GM21786 (cell line): ENCODE measurements around the gene ANKRD27.
A peak's percentile ranks its signal among the peaks of the same experiment; 100 is the strongest.
"Not testable (repeated sequence)": the region's sequence is repeated elsewhere in the genome, so short reads cannot be mapped to it uniquely, and the experiment has no call there.

Experiments used
- ATAC-seq: cut with Tn5 transposase; IDR thresholded peaks from one replicate; pipeline ENCODE4 v1.9.1; 2021; ENCODE audit not compliant: unreplicated experiment

Gene ANKRD27

DNA sequence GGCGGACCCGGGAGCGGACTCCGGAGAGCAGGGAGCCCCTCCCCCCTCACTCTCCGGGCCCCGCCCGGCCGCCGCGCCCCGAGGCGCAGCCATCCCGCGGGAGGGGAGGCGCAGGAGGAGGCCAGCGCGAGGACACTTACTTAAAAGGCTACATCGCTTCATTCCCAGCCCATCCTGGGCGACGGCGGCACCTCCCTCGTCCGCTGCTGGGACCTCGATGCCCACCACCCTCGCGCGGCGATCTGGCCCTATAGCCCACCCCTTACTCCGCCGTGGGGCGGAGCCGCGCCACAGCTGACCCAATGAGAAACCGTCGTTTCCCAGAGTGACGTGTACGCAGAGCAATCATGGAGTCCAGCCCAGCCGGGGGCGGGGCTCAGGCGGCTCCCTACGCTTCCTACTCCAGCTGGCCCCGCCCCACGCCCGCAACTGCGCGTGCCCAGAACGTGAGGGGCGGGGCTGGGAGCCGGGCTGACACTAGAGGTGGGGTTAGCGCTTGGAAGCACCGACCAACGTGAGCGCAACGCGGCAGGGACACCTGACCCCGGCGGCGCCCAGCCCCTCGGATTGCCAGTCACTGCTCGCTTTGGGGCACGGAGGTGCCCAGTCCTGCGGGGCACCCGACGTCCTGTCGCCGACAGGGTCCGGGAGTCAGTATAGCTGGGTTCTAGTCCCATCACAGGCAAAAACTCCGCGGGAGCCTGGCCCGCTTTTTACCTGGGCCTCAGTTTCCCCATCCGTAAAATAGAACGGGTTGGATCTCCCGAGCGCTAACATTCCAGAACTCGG, at the start of gene ANKRD27:
TSS of gene ANKRD27 (minus strand) at position 250 of the 789 bp plus-strand sequence. CDS start 16,165 bp downstream, outside the sequence.
- ATAC-seq, result peak; percentile 97

DNA sequence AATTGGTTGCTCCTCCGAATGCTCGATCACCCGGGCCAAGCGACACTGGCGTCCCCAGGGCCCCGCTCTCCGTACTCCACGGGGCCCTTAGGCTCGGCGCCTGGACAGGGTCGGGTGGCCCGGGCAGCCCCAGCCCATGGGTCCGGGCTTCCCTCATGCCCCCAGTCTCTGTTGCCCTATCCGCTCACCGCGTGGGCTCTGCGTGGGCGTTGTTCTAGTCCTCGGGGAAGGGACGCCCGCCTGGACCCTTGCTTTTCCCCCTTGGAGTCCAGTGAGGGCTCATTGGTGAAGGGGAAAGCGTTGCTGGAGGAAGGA, 45.9 kb upstream of the ANKRD27 start:
- no peak for ATAC-seq

DNA sequence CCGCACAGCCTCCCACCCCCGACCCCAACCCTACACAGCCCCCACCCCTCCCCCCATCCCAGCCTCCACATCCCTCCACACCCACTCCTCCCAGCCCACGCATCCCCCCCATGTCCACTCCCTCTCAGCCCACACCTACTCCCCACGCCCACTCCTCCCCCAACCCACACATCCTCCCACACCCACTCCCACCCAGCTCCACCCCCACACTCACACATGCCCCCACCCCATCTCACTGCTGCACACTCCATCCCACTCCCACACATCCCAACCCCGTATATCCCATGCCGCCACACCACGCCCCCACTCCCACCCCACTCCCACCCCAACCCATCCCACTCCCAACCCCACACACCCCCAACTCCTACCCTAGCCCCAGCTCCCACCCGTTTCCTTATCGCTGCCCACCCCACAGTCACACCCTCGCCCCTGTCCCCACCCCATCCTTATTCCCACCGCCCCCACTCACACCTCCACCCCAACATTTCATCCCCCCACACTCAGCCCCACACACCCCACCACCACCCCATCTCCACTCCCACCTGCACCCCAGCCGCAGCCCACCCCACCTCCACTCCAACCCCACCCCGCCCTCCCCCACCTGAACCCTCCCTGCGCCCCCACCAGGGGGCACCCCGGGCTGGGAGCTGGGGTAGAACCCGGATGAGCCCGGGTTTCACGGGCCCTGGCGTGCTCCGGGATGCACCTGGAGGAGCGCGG, 45.4 kb upstream of the ANKRD27 start:
- ATAC-seq, result no peak

DNA sequence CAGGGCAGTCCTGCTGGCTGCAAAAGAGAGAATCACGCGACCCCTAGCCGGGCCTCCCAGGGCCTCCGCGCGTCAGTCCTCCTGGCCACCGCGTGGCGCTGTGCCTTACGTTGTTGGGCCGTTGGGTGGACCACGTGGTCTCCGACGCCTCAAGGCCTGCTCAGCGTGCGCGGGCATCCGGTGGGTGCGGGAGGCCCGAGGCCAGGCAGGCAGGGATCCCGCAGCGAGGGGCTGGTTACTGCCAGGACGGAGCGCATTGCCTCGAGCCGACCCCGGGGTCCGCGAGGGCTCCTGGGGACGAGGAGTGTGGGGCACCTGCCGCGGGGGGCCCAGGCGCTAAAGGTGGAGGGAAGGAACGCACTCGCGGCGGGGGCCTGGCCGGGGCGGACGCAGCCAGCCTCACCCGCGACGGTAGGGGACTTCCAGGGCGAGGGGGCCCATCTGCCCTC, 44.7 kb upstream of the ANKRD27 start, which contains the start of gene TDRD12:
TSS of gene TDRD12 (plus strand) at position 157 of the 449 bp plus-strand sequence. CDS start 306 bp downstream, outside the sequence.
- ATAC-seq, result no peak

DNA sequence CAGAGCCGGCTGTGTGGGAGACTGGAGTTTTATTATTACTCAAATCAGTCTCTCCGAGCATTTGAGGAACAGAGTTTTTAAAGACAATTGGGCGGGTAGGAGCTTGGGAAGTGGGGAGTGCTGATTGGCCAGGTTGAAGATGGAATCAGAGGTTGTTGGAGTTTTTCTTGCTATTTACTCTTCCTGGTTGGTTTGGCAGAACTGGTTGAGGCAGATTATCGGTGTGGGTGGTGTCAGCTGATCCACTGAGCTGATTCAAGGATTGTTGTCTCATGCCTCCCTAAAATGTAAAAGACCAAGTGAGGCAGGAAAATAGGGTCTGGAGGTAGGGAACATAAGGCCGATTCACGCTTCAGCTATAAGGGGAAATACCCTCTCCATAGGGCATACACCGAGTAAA, 43.3 kb upstream of the ANKRD27 start:
- no peak for ATAC-seq

DNA sequence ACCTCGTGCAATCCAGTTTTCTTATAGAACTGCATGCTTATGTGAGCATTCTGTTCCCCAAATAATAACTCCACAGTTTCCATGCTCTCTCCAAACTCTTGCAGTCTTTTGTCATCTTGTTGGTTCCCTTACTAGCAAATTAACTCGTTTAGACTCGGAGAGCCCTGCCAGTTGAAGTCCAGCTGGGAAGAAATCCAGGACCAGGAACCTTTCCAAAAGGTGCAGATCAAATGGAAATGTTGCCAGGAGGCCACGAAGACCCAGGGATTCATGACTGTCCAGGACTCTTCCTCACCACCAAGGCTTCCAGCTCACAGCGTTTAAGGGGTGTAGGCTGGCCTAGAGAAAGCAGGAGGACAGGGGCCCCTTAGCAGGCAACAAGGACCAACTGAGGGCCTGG, 42.5 kb upstream of the ANKRD27 start:
- no peak for ATAC-seq

DNA sequence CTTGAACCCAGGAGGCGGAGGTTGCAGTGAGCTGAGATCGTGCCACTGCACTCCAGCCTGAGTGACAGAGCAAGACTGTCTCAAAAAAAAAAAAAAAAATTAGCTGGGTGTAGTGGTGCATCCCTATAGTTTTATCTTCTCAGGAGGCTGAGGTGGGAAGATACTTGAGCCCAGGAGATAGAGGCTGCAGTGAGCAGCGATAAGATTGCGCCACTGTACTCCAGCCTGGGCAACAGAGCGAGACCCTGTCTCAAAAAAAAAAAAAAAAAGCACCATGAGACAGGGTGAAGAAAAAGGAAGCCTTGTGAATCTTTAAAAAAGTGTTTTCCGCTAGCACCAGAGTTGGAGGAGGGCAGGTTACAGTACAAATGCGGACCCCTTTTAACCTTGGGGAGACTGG, 41.2 kb upstream of the ANKRD27 start:
- not testable (repeated sequence) for ATAC-seq

DNA sequence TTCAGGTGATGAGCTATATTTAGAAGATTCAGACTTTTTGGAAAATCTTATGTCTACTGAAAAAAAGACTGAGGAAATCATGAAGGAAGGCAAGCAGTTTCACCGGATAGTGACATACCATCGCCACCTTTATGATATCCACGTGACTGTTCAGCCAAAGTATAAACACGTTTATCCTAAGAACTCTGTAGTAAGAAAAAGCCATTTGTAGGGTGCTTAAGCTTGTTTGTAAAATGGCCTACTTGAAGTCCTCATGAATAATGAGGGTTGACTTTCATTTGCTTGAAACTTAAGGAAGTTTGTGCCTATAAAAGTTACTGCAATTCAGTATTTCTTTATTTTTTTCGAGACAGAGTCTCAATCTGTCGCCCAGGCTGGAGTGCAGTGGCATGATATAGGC, 36.8 kb upstream of the ANKRD27 start:
- no peak for ATAC-seq

DNA sequence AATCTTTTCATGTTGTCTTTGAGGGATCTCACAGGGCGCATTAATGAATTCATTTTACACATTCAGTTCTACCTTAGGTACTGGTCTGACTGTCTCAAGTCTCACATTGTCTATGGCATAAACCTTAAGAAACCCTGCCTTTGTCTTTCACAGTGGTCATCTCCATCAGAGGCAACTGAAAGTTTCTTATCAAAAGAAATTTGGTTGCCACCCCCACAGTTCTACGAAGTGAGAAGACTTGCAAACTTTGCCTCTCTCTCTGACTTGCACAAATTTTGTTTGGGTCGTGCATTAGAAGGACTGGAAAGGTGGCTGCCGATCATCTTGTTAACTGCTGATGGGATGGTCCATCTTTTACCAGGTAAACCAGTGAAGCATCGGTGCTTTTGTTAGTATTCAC, 34.1 kb upstream of the ANKRD27 start:
- no peak for ATAC-seq

DNA sequence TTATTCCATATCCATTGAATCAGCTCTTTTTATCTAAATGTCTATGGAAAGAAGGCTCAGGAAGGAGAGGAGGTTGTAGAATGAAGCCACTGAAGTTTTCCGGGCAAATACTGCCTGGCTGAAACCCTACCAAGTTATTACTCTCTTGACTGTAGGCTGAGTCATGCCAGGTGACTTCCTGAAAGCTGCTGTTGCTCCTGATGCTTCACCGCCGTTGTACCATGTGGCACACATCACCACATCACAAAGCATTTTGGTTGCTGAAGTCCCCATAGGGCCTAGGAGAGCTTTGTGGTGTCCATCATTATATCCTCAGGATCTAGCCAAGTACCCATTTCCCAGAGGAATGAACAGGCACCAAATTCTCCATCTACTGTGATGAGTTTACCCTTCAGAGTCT, 33.5 kb upstream of the ANKRD27 start:
- ATAC-seq, result no peak

DNA sequence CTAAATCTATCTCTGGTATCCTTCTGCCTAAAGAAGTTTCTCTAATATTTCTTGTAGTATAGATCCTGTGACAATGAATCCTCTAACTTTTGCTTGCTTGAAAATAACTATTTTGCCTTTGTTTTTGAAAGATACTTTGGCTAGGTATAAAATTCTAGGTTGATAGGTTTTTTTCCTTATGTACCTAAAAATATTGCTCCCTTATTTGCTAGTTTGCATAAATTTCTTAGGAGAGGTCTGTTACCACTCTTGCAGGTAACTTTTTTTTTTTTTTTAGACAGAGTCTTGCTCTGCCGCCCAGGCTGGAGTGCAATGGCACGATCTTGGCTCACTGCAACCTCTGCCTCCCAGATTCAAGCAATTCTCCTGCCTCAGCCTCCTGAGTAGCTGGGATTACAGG, 29.0 kb upstream of the ANKRD27 start:
- not testable (repeated sequence) for ATAC-seq

DNA sequence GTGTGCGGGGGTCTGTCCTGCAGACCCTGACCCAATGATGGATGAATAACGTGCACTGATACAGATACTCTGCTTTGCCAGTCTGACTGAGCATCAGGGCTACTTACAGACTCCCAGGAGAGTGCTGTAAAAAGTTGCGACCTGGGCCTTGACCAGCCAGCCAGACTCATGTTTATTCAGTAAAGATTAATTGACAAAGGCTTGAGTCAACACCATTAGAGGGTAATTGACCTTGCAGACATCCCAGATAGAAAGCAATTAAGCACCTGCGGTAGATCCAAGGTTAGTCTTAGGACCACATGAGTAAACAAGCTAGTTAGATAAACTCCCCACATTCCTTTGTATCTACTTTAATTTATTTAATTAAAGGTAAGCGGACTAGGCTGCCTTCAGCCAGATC, 27.0 kb upstream of the ANKRD27 start:
- ATAC-seq, result no peak

DNA sequence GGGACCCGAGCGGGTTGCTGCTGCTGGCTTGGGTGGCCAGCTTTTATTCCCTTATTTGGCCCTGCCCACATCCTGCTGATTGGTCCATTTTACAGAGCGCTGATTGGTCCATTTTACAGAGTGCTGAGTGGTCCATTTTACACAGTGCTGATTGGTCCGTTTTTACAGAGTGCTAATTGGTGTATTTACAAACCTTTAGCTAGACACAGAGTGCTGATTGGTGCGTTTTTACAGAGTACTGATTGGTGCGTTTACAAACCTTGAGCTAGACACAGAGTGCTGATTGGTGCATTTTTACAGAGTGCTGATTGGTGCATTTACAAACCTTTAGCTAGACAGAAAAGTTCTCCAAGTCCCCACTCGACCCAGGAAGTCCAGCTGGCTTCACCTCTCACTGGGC, 25.1 kb upstream of the ANKRD27 start:
- not testable (repeated sequence) for ATAC-seq

DNA sequence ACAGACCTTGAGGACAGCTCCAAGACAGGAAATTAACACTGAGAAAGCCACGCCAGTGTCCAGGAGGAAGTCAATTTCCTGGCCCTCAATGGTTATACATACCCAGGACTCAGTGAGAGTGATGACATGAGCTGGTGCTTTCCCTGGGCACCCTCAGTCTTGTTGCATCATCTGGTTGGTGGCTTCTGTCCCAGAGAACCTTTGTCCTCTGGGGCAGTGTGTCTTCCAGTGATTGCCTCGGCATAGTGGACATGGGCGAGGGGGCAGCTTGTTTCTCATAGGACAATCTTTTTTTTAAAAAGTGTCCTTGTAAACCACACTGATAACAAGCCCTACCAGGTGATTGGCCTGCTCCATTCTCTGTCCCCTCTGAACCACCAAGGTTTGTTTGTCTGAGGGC, 21.8 kb upstream of the ANKRD27 start:
- not testable (repeated sequence) for ATAC-seq

DNA sequence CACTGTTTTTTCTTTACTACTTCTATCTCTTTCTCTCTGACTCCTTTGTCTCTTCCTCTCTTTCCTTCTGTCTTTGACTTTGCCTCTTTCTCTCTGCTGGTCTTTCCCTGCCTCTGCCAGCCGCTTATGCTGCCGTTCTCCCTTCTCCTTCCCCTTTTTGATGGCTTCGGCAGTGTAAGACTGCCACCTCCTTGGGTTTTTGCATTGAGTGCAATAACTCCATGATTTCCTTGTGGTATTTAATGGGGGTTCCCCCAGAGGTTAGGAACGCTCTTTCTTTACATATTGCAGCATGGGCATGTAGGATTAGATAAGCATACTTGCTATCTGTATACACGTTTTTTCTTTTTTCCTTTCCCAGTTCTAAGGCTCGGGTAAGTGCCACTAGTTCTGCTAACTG, 20.5 kb upstream of the ANKRD27 start:
- not testable (repeated sequence) for ATAC-seq

DNA sequence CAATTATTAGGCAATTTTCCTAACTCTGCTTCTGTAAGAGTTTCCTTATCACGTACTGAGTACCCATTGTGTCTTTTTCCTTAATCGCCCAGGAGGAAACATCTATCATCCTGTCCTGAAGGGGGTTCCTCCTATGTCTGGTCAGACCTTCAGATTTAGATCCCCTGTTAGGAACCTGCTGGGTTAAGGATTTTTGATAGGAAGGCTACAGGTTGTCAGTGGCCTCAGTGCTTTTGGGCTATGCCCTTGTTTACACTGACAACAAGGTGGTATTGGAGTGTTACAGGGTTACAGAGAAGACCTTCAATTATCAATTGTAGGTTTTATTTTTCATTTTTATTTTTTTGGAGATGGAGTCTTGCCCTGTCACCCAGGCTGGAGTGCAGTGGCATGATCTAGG, 19.9 kb upstream of the ANKRD27 start:
- ATAC-seq, result not testable (repeated sequence)

DNA sequence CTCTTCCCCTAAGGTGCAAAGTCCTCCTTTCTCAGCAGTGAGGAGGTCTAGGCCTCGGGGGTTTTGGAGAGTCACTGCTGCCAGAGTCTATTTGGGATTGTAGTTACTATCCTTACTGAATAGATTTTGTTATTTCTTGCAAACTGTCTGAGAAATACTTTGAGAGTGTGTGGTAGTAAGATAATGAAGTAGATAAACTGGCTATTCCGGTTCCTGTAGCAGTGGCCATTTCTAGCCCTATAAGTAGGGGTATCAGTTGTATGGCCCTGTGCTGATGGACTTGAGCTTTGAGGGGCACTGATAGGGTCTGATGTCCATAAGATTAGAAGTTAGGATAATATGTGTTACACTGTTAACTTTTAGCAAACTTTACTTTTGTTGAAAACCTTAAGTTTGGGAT, 19.3 kb upstream of the ANKRD27 start:
- not testable (repeated sequence) for ATAC-seq

DNA sequence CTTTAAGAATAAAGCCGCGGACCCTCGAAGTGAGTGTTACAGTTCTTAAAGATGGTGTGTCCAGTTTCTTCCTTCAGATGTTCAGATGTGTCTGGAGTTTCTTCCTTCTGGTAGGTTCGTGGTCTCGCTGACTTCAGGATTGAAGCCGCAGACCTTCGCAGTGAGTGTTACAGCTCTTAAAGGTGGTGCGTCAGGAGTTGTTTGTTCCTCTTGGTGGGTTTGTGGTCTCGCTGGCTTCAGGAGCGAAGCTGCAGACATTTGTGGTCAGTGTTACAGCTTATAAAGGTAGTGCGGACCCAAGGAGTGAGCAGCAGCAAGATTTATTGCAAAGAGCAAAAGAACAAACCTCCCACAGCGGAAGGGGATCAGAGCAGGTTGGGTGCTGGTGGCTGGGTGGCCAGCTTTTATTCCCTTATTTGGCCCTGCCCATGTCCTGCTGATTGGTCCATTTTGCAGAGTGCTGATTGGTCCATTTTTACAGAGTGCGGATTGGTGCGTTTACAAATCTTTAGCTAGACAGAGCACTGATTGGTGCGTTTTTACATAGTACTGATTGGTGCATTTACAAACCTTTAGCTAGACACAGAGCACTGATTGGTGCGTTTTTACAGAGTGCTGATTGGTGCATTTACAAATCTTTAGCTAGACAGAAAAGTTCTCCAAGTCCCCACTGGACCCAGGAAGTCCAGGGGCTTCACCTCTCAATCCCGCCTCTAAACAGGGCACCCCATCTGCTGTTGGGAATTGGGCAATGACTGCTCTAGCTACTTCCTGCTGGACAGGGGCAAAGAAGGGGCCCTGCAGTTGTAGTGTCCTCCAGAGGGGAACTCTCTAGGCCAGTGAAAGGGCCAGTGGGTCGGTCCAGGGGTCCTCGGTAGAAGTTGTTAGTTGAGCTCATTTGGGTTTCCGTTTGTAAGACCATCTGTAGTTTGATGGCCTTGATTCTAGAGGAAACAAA, 18.4 kb upstream of the ANKRD27 start:
- ATAC-seq, result not testable (repeated sequence)

DNA sequence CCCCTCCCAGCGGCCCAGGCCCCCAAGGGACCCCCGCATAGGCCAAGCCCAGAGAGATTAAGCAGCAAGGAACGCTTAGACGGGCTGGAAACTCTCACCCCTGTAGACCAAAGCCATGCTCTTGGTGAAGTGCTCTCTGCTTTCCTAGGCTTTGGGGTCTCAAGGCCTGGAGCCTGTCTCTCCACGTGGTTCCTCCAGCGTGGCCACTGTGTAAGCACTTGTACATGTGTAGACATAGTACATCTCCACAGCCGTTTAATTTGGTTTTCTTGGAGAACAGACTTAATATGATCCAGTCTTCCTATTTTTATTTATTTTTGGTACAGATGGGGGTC, 17.7 kb upstream of the ANKRD27 start:
- no peak for ATAC-seq

DNA sequence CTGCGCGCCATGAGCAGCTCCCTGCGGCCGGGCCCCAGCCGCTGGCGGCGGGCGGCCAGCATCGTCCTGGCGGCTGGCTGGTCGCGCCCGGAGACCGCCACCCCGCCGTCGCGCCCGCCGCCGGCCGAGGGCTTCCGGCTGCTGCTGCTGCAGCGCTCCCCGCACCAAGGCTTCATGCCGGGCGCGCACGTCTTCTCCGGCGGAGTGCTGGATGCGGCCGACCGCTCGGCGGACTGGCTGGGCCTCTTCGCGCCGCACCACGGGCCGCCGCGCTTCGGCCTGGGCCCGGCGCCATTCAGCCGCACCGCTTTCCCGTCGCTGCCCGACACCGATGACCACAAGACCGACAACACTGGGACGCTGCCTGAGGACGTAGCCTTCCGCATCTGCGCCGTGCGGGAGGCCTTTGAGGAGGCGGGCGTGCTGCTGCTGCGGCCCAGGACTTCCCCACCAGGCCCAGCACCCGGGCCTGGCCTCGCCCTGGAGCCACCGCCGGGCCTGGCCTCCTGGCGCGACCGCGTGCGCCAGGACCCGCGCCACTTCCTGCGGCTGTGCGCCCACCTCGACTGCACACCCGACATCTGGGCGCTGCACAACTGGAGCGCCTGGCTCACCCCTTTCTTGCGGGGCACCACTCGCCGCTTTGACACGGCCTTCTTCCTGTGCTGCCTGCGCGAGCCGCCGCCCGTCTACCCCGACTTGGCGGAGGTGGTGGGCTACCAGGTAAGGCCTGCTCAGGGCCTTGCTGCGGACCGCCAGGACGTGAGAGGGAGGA, 17.2 kb upstream of the ANKRD27 start:
- peak; percentile 55 for ATAC-seq
